SIG-M5 treated with dmso at 0.1 percent for 504 hours (cell line): ENCODE results near the gene NCDN.

Experiments
- DNase-seq: peaks from one replicate; lab custom pipeline; 2025; ENCODE audit not compliant: unreplicated experiment; lab: John Stamatoyannopoulos, UW

NCDN gene, protein sequence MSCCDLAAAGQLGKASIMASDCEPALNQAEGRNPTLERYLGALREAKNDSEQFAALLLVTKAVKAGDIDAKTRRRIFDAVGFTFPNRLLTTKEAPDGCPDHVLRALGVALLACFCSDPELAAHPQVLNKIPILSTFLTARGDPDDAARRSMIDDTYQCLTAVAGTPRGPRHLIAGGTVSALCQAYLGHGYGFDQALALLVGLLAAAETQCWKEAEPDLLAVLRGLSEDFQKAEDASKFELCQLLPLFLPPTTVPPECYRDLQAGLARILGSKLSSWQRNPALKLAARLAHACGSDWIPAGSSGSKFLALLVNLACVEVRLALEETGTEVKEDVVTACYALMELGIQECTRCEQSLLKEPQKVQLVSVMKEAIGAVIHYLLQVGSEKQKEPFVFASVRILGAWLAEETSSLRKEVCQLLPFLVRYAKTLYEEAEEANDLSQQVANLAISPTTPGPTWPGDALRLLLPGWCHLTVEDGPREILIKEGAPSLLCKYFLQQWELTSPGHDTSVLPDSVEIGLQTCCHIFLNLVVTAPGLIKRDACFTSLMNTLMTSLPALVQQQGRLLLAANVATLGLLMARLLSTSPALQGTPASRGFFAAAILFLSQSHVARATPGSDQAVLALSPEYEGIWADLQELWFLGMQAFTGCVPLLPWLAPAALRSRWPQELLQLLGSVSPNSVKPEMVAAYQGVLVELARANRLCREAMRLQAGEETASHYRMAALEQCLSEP

DNA sequence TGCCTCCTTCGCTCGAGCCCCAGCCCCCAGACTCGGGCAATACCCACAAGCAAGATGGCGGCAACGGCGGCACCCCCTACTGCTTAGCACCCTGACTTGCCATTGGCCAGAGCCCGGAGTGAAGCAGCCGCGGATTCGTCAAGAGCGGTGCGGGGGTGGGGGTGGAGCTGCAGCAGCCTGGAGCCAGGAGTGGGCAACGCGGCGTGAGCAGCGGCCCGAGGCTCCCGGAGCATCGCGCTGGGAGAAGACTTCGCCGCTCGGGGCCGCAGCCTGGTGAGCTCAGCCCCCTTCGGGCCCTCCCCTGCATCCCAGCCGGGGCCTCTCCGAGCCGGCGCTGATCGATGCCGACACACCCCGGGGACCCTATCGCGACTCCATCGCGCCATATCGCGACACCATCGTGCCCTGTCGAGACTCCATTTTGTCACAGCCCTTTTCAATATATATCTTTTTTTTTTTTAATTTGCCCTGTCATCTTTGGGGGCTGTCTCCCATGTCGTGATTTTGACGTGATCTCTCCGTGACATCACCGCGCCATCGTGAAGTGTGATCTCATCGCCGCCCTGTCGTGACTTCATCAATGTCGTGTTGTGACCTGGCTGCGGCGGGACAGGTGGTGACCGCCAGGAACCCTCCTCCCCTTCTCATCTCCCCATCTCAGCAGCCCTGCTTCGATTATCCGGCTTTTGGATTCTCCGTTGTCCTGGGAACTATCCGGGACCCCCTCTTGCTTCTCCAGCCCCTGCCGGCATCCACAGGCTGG, at the start of gene NCDN:
NCDN (plus strand) TSS at position 189 of the 763 bp plus-strand sequence; CDS start at position 581, 392 bp downstream.
- DNase-seq: peak; percentile 96

DNA sequence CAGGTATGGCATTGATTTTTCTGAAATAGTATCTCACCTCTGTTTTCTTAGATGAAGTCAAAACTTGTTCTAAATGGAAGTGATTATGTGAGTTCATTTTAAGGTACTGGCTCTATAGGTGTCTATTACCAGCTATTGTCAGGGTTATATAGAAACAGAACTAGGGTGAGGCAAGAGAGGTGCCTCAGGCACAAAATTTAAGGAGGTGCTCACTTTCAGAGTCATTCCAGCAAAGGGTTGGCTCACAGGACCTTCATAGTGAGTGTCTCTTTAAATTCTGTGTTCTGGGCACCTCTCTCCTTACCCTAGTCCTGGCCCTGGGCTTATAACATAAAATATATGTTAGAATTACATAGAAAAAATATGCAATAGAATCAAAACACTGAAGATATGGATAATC, 49.7 kb upstream of the NCDN start:
- no peak for DNase-seq

DNA sequence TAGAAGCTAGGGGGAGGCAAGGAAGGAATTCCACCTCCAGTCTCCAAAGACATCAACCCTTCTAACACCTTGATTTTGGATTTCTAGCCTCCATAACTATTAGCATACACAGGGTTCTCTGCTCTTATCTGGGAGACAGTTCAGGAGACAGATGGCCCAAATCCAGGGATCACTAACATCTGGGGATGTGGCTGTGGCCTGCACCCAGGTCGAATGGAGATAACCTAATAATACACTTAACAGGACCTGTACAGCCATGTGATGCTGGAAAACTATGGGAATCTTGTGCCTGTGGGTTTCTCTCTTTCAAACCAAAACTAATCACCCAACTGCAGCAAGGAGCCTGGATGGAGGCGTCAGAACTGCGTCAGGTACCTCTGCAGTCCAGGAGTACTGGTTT, 48.0 kb upstream of the NCDN start:
- no peak for DNase-seq

DNA sequence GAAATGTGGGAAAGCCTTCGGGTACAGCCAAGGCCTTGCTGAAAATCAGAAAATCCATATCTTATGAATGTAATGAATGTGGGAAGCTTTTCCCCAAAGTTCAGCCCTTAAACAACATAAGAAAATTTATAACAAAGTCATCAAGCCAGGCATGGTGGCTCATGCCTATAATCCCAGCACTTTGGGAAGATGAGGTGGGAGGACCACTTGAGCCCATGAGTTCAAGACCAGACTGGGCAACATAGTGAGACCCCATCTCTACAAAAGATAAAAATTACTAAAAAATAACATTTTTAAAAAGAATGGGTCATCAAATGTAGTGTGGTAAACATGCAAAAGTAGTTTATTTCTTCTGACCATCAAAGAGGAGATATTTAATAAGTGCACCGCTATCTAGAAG, 46.3 kb upstream of the NCDN start:
- DNase-seq: no peak

DNA sequence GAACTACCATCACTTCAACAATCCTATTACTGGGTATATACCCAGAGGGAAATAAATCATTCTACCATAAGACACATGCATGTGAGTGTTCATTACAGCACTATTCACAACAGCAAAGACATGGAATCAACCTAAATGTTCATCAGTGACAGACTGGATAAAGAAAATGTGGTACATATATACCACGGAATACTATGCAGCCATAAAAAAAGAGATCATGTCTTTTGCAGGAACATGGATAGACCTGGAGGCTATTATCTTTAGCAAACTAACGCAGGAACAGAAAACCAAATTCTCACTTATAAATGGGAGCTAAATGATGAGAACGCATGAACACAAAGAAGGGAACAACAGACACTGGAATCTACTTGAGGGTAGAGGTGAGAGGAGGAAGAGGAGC, 39.4 kb upstream of the NCDN start:
- no peak for DNase-seq

DNA sequence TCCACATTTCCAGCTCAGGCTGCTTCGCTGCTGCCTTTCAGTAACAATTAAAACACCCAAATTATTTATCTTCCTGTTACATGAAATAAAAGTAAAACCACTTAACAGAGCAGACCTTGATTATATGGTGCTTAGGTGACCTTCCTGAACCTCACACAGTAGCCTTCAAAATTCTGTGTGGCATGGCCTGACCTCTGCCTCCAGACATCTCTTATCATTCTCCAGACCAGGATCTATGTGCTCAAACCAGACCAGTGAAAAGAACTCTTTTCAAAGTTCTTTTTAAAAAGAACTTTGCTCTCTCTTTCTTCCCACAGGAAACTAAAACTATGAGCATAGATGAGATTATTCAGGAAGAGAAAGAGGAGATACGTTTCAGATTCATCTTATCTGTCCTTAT, 38.2 kb upstream of the NCDN start:
- no peak for DNase-seq

DNA sequence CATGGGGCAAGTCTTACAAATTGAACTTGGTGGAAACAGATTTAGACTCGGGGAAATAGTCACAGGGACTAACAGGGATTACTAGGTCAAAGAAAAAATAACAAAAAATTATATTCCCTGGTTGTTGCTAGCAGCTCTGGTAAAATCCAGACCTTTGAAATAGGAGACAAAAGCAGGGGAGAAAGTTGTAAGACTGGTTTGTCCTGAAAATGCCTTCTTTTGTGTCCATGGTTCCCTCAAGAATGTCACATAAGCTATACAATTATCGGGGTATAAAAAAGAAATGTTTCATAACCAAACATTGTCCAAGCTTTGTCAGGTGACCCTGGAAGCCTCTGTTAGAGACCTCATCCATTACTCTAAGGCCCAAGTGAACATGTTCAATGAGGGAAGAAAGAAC, 33.5 kb upstream of the NCDN start:
- DNase-seq: no peak

DNA sequence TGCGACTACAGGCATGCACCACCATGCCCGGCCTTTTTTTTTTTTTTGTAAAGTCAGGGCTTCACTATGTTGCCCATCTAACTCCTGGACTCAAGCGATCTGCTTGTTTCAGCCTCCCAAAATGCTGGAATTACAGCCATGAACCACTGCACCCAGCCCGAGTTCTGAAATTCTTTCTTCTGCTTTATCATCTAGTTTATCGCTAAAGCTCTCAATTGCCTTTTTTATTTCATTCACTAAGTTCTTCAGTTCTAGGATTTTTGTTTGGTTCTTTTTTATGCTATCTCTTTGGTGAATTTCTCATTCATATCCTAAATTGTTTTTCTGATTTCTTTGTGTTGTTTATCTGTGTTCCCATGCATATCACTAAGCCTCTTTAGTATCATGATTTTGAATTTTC, 27.4 kb upstream of the NCDN start:
- DNase-seq: no peak

DNA sequence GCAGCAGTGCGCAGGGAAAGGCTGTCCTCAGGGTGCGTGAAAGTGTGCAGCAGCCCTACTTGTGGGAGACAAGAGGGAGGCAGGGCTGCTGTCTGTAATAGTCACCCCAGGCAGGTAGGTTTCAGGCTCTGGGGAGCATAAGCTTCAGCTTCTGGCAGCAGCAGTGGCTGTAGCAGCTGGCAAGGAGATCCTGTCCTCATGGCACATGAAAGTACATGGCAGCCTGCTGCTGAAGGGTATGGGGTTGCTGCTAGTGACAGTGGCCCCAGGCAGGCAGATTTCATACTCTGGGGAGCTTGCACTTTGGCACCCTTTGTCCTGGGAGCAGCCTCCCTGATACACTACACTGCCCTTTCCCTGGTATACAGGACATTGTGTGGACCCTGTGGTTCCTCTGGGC, 26.7 kb upstream of the NCDN start:
- no peak for DNase-seq

DNA sequence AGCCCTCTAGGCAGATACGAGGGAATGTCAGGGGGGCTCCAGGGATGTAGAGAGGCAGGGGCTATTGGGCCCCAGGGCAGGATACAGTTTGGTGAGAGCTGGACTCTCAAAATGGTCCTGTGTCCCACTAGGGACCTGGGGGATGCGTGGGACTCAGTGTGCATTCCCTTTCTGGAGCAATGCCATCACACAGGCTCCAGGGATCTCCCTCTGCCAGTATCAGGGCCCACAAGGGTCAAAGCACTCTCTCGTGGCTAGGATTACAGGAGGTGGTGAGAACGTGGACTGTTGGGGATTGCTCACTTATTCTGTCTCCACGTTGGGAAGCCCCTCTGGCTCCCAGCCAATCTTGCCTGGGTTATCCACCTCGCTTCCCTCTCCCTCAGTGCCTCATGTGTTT, 26.2 kb upstream of the NCDN start:
- DNase-seq: no peak

DNA sequence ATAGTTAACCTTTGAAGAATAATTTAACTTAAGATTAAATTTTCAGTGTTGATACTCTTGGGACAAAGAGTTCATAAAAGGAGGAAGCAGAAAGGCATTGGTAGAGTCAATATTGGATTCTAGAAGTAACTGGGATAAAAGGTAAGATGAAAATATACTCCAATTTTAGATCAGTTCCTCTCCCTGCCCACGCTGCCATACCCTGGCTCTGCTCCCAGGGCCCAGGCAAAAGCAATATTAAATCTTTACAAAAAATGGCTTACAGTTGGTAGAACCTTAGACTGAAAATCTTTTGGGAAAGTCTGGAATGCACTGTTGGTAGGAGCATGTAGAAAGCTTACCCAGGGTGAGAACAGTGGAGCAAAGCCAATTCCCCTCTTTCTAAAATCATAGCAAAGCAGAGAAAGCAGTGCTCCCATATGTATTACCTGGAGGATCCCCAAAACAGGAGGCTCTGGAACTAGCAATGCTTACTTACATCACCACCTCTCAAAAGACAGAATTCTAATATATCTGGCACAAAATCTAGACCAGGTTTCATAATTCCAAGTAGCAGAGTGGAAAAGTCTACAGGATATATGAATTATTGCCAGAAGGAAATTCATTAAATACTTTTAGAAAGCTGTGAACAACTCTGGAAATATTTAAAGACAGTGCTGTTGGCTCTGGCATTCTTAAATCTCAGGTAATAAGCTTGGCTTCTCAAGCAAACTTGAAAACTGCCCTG, 24.9 kb upstream of the NCDN start:
- DNase-seq: no peak

DNA sequence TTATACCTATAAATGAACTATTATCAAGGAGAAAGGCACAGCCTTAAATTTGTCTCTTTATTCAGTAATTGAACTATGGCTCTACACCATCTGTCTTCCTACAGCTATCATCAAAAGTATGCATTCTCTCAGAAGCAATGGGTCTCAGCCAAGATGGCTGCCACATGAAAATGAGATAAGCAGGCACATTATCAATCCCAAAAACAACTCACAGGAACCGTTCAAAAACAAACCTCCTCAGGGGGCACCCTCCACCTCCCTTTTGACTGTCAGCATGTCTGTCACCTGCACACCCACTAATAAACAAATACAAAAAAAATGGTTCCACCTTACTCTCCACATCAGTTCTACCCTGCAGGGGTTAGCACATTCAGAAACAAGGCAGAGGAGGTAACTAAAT, 24.0 kb upstream of the NCDN start:
- no peak for DNase-seq

DNA sequence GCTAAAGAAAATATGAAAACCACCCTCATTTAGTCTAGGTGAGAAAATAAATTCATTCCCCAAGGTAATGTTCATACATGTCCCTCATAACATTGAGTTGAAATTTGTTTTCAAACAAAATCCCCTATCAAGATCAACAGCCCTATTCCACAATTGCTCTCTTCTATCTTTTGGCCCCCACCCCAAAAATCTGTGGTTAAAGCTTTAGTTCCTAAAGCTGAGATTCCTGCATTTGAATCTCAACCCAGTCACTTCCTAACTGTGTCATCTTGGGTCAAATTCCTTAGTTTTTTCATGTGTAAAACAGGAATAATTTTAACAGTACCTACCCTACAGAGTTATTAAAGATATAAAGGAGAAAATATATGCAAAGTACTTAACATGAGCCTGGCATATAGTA, 22.4 kb upstream of the NCDN start:
- DNase-seq: no peak

DNA sequence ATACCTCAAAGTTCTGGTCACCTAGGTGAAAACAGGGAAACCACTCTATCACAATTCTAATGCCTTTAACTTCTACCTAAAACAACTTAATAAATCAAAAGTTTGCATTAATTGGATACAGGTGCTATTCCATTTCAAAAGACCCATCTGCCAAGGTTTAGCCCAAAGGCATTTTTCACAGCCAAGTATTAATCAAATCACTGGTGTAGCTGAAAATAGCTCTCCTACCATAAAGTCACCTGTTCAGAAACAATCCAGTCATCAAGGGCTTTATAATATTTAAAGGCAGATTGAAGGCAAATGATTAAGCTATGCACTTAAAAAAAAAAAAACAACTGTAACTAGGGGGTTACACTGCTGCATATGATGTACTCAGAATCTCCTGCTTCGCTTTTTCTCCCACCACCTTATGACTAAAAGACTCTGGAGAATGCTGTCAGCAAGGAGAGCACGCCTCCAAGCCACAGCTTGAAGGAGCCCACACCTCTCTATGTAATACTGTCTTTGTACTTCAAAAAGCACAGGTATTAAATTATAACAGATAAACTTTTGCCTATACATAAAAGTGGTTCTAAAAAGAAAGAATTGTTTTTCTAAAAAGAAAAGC, 20.9 kb upstream of the NCDN start:
- DNase-seq: no peak

DNA sequence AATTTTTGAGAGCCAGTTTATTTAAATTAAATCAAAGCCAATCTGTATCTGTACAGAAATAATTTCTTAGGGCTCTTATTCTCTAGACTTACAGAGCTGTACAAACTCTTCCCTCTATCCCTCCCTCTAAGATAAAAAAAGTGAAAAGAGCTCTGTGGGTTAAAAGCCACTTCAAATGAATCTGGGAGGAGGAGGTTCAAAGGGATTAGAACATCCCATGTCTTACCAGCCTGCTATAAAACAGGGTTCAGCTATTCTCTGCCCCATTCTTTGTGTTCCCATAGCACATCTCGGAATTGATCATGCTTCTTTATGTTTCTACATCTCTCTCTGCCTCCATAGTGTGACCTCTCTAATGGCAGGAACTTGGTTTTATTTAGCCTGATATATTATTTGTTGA, 19.8 kb upstream of the NCDN start:
- no peak for DNase-seq

DNA sequence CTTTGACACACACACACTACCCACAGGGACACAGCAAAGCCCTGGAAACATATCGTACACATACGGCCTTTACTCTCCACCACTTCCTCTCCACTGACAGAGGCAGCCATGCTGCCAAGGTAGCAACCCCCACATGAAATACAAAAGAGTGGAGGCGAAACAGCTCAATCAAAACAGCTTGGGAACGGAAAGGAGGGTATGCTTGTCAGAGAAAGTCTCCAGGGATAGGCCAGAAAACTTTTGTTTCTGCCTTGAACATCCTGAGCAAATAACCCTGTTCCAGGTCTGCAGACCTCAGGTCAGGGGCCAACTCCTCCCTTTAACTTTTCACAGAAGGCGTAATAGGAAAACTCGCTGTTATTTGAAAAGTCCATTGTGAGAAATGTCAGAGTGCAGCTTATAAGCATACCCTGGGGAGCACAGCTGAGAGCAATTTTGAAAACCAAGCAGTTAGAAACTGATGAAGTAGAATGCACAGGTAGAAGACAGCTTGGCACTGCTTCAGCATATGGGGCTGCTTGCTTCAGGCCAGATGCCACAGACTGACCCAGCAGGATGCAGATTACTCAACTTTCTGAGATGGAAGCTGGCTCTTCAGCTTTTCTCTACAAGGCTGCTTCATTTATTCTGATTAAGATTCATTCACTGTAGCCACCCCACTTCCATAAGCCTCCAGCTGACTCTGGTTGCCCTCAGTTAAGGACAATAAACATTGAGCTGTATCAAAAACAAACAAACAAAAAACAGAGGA, 18.4 kb upstream of the NCDN start:
- DNase-seq: no peak

DNA sequence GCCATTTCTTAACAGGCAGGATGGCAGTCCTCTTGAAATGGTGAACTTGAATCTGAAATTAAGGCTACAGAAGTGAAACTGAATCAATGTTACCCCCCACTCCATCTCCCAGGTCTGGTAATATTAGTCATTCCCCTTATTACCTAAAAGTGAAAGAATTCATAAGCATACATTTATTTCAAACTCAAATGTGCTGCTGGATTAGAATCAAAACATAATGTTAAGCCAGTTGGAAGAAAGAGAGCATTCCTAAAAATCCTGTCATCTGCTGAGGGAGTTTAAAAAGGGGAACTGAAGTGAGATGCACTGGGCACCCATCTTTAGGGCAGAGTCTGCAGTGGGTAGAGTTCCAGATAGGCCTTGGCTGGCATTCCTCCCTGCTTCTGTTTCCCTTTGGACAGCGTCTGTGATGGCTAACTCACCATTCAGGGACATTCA, 17.8 kb upstream of the NCDN start:
- no peak for DNase-seq

DNA sequence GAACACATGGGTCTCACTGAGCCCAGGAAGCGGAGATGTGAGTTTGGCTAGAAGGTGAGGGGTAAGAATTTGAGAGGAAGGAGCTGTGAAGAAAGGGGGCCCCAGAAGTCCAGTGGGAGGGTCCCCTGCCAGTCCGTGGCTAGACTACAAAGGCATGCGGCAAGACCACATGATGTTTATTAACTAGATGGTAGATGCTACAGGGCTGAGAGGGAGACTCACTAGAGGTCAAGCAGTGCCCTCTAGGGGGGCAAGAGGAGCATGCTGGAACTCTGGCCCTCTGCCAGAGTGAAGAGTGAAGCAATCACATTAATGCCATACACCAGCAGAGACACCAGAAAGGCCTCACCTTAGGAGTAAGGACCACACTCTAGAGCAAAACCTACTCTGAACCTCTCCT, 12.6 kb upstream of the NCDN start:
- peak; percentile 42 for DNase-seq

DNA sequence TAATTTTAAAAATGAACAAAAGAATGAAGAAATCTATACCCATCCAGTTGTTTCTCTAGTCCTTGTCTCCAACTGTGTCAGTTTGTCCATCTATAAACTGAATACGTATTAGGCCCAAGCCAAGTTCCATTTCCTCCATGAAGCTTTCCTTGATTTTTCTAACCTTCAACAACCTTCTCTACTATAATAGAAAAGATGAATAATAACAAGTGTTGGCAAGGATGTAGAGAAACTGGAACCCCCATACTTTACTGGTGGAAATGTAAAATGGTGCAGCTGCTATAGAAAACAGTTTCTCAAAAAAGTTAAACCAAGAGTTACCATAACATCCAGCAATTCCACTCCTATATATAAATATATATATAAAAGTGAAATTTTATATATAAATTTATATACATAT, 11.0 kb upstream of the NCDN start:
- DNase-seq: no peak

DNA sequence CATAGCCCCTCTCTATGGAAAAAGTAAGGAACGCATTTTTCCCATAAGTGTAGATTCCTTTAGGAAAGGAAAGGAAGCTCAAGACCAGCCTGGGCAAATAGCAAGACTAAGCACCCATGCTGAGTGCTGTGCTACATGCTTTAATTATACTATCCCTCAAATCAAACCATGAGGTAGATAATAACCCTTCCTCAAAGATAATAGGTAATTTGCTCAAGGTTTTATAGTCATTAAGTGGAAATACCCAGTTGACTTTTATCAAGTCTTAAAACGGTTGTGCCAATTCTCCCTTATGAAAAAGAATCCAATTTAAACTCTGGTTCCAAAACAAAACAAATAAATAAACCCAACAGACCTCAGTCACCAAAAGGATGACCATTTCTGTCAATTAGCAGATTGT, 3.7 kb upstream of the NCDN start:
- DNase-seq: no peak
